Neuronal stem cell (in vitro differentiated cells): ENCODE data around the gene PTPN18.
A peak's percentile ranks its signal among the peaks of the same experiment; 100 is the strongest.

ENCODE experiments used
- DNase-seq: peaks from one replicate; pipeline ENCODE4 v3.0.0-alpha.2; 2013; ENCODE audit warnings: low spot score
- H2AFZ ChIP-seq: one replicate; pipeline ENCODE4 v1.6.1; 2013; ENCODE audit warnings: mild to moderate bottlenecking, low read length, inconsistent platforms
- H2AK5ac ChIP-seq: 2 replicates; pipeline ENCODE4 v1.6.1; 2013; ENCODE audit warnings: low read depth, mild to moderate bottlenecking, inconsistent platforms, low read length, moderate library complexity, mixed read lengths
- H2BK120ac ChIP-seq: 2 replicates; pipeline ENCODE4 v1.6.1; 2013; ENCODE audit warnings: low read depth, mild to moderate bottlenecking, inconsistent platforms, low read length, moderate library complexity, mixed read lengths
- H2BK12ac ChIP-seq: one replicate; pipeline ENCODE4 v1.6.1; 2013; ENCODE audit warnings: low read length, inconsistent platforms
- H2BK15ac ChIP-seq: 2 replicates; pipeline ENCODE4 v1.6.1; 2013; ENCODE audit warnings: mild to moderate bottlenecking, low read length, inconsistent platforms, mixed read lengths
- H2BK5ac ChIP-seq: one replicate; pipeline ENCODE4 v1.6.1; 2013; ENCODE audit warnings: inconsistent platforms, mild to moderate bottlenecking, low read length, moderate library complexity
- H3K14ac ChIP-seq: one replicate; pipeline ENCODE4 v1.6.1; 2013; ENCODE audit warnings: low read length, inconsistent platforms
- H3K18ac ChIP-seq: 2 replicates; pipeline ENCODE4 v1.6.1; 2013; ENCODE audit warnings: low read length, inconsistent platforms
- H3K23ac ChIP-seq: 2 replicates; pipeline ENCODE4 v1.6.1; 2013; ENCODE audit warnings: low read depth, mild to moderate bottlenecking, mixed read lengths, low read length, inconsistent platforms; ENCODE audit not compliant: poor library complexity
- H3K27ac ChIP-seq: replicated peaks from 3 replicates; pipeline ENCODE4 v1.5.1; 2013; ENCODE audit warnings: low read length, inconsistent platforms
- H3K27me3 ChIP-seq, 3 experiments: 2 replicates each; pipeline ENCODE4 v1.6.1; 2013; ENCODE audit warnings: low read length in 3 of 3, mild to moderate bottlenecking in 2 of 3, inconsistent platforms in 1 of 3, low read depth in 1 of 3, mixed read lengths in 1 of 3, moderate library complexity in 1 of 3; ENCODE audit not compliant: control insufficient read depth in 3 of 3, insufficient read depth in 3 of 3
- H3K36me3 ChIP-seq, 2 donors: replicated peaks in 1 of 2; 2 replicates each; pipeline ENCODE4 v1.6.1; 2013; ENCODE audit warnings: low read length in 2 of 2; ENCODE audit not compliant: control insufficient read depth in 2 of 2, insufficient read depth in 2 of 2
- H3K4ac ChIP-seq: 2 replicates; pipeline ENCODE4 v1.6.1; 2013; ENCODE audit warnings: inconsistent platforms, mild to moderate bottlenecking, low read length, moderate library complexity
- H3K4me1 ChIP-seq, 2 donors: 1 replicate in 1 of 2; 2 replicates in 1 of 2; pipeline ENCODE4 v1.6.1; 2013; ENCODE audit warnings: low read length in 2 of 2, low read depth in 1 of 2; ENCODE audit not compliant: control insufficient read depth in 2 of 2, insufficient read depth in 1 of 2
- H3K4me2 ChIP-seq: one replicate; pipeline ENCODE4 v1.6.1; 2013; ENCODE audit warnings: mild to moderate bottlenecking, low read length, inconsistent platforms; ENCODE audit not compliant: insufficient read depth, poor library complexity, severe bottlenecking
- H3K4me3 ChIP-seq, 2 donors: 2 replicates each; pipeline ENCODE4 v1.5.1; 2013; ENCODE audit warnings: low read length in 2 of 2, mild to moderate bottlenecking in 2 of 2, inconsistent platforms in 1 of 2, moderate library complexity in 1 of 2
- H3K79me1 ChIP-seq: one replicate; pipeline ENCODE4 v1.6.1; 2013; ENCODE audit warnings: low read depth, mild to moderate bottlenecking, inconsistent platforms, low read length, moderate library complexity
- H3K9ac ChIP-seq: one replicate; pipeline ENCODE4 v1.6.1; 2013; ENCODE audit warnings: mild to moderate bottlenecking, low read depth, low read length, inconsistent platforms; ENCODE audit not compliant: poor library complexity
- H3K9me3 ChIP-seq, 2 donors: replicated peaks in 1 of 2; 2 replicates each; pipeline versions ENCODE3 to v1.6.1; 2013; ENCODE audit warnings: low read length in 2 of 2, mild to moderate bottlenecking in 2 of 2, inconsistent platforms in 1 of 2, low read depth in 1 of 2, mixed read lengths in 1 of 2, moderate library complexity in 1 of 2; ENCODE audit not compliant: control insufficient read depth in 2 of 2, insufficient read depth in 1 of 2
- H4K8ac ChIP-seq: one replicate; pipeline ENCODE4 v1.6.1; 2013; ENCODE audit warnings: low read depth, mild to moderate bottlenecking, inconsistent platforms, low read length, moderate library complexity
- H4K91ac ChIP-seq: one replicate; pipeline ENCODE4 v1.6.1; 2013; ENCODE audit warnings: low read length, low read depth, mild to moderate bottlenecking, inconsistent platforms; ENCODE audit not compliant: poor library complexity
- whole genome bisulfite sequencing, 2 donors: extraction: QIAGEN DNeasy Blood & Tissue Kit; methylation state at CpG; one replicate each; pipeline ENCODE4 v1.1.7; 2013; ENCODE audit warnings: missing lambda C conversion rate in 2 of 2, mixed read lengths in 1 of 2; ENCODE audit not compliant: insufficient read length in 2 of 2, insufficient replicate concordance in 1 of 2; ENCODE audit errors: extremely low coverage in 2 of 2; 5-methylcytosine and 5-hydroxymethylcytosine counted together

Gene PTPN18

DNA sequence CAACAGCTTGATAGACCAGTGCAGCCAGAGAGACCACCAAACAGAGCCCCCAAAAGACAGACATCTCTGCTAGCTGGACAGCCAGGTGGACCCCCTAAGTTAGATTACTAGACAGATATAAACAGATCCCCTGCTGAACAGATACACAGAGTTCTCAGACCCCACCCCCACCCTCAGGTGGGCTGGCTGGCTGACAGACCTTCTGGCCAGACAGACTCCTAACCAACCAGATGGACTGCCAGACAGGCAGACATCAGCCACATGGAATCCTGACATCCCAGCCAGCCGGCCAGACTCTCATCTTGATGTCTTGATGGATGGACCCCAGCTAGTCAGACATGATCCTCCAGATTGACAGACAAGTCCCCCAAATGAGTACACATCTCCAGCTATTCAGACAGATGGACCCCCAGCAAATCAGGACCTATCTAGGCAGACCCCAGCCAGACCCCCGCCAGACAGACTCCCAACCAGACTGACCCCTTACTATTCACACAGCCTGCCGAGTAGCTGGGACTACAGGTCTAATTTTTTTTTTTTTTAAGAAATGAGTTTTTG lies 18.0 kb downstream of the PTPN18 start:
- Histone ChIP-seq H4K91ac (no peak overlapping the region), H3K4ac (no peak overlapping the region), H3K23ac (no peak overlapping the region), H3K9ac (no peak overlapping the region), H2AK5ac (no peak overlapping the region), H3K14ac (no peak overlapping the region), H3K4me2 (no peak overlapping the region), H2BK5ac (no peak overlapping the region), H2BK15ac (no peak overlapping the region), H3K18ac (no peak overlapping the region), H2BK120ac (no peak overlapping the region), H3K4me3 (no peak overlapping the region), H3K36me3 (peaks cover 0 to 16% of the 10 kb centered on the region in 2 donors), H3K27me3 (no peaks in the 10 kb centered on the region), H2AFZ (no peak overlapping the region), H3K79me1 (no peaks in the 10 kb centered on the region), H3K27ac (no peak overlapping the region), H4K8ac (no peak overlapping the region), H2BK12ac (no peak overlapping the region), H3K4me1 (peaks cover 3 to 4% of the 10 kb centered on the region in 2 donors), H3K9me3 (peaks cover 5% of the 10 kb centered on the region in 2 donors)
- no CpG with 5 or more reads among the region's 3 CpGs for WGBS, 2 donors
- DNase-seq = no peak

DNA sequence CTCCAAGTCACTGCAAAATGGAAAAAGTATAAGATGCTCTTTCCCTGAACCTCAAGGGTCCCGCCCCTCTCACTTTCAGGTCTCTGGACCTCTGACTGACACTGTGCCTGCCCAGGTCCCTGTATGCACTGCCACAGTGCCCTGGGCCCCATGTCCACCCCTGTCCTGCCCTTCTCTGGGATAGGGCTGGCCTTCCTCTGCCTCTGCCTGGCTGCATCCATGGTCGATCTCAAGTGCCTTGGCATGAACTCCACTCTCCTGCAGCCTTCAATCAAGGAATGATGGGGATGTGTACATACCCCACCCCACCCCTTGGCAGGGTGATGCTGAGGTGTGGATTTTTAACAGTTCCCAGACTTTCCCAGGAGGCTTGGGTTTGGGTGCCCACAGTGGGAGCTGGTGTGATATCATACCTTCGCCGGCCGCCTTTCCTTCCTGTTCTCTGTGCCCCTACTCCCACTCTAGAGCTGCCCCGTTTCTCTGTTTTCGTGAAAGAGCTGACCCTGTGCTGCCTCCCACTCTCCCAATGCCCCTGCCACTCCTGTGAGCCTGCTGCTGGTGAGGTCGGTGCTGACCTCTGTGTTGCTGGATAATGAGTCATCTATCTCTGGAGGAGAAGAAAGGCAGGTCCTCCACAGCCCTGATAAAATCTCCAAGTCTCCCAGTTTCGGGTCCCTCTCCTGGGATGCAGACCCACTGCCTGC lies 18.9 kb downstream of the PTPN18 start:
- Histone ChIP-seq H3K9ac (no peak overlapping the region), H3K4me2 (no peak overlapping the region), H3K23ac (peak overlapping the region; percentile 4), H3K4ac (no peak overlapping the region), H3K18ac (peak overlapping the region; percentile 62), H2BK120ac (no peak overlapping the region), H3K4me3 (no peak overlapping the region), H3K27me3 (no peaks in the 10 kb centered on the region), H2BK5ac (peak overlapping the region; percentile 25), H2AFZ (no peak overlapping the region), H3K79me1 (no peaks in the 10 kb centered on the region), H4K91ac (no peak overlapping the region), H2BK12ac (no peak overlapping the region), H3K27ac (no peak overlapping the region), H2AK5ac (no peak overlapping the region), H2BK15ac (no peak overlapping the region), H3K14ac (no peak overlapping the region), H4K8ac (no peak overlapping the region), H3K36me3 (peaks cover 0 to 16% of the 10 kb centered on the region in 2 donors), H3K9me3 (peaks cover 5% of the 10 kb centered on the region in 2 donors), H3K4me1 (peaks cover 3 to 4% of the 10 kb centered on the region in 2 donors)
- WGBS, 2 donors = no CpG with 5 or more reads among the region's 9 CpGs
- DNase-seq = no peak

- Histone ChIP-seq H2BK12ac (no peak overlapping the region), H3K4ac (no peak overlapping the region), H2AFZ (no peak overlapping the region), H3K27me3 (no peaks in the 10 kb centered on the region), H2BK120ac (no peak overlapping the region), H3K4me2 (no peak overlapping the region), H3K4me3 (no peak overlapping the region), H4K91ac (no peak overlapping the region), H3K4me1 (peaks cover 3 to 4% of the 10 kb centered on the region in 2 donors), H3K23ac (no peak overlapping the region), H3K9ac (no peak overlapping the region), H3K36me3 (peaks cover 0 to 8% of the 10 kb centered on the region in 2 donors), H4K8ac (no peak overlapping the region), H3K14ac (no peak overlapping the region), H2AK5ac (no peak overlapping the region), H3K27ac (no peak overlapping the region), H3K18ac (no peak overlapping the region), H2BK5ac (peak overlapping the region; percentile 25), H3K9me3 (peaks cover 4 to 5% of the 10 kb centered on the region in 2 donors), H2BK15ac (no peak overlapping the region), H3K79me1 (no peaks in the 10 kb centered on the region)
- WGBS, 2 donors = no CpG with 5 or more reads among the region's 19 CpGs
- DNase-seq = no peak
Observed at GRCh38 chr2:130375291-130376266, 19.7 kb downstream of the PTPN18 start.
